ENCODE results near the gene PIK3CB. TPM values are rescaled to one million over a fixed set of nuclear protein-coding genes. Genes with fewer than 3 reads are reported as not detected.

PIK3CB gene
- total RNA-seq, 1 experiment from 2014 or later = 8.3 TPM

GRCh38 chr3:138771585-138771984, 63.1 kb downstream of the PIK3CB start:
- Histone ChIP-seq H2AFZ (ENCODE audit: low read length) (no peak overlapping the region), H3K27ac (ENCODE audit: low read length) (no peak overlapping the region), H3K79me2 (ENCODE audit: low read length) (peaks cover 19% of the 10 kb centered on the region), H3K4me3 (ENCODE audit: low read length) (no peak overlapping the region), H3F3A (ENCODE audit: low read length, unreplicated experiment) (peaks cover 4% of the 10 kb centered on the region), H3K36me3 (ENCODE audit: low read depth, low read length) (peaks cover 23% of the 10 kb centered on the region), H4K20me1 (ENCODE audit: low read length) (no peaks in the 10 kb centered on the region), H3K4me1 (ENCODE audit: insufficient read depth, low read length) (peaks cover 39% of the 10 kb centered on the region), H3K9ac (ENCODE audit: low read length) (no peak overlapping the region), H3K9me2 (replicated peaks; ENCODE audit: low read length) (no peaks in the 10 kb centered on the region), H3K27me3 (ENCODE audit: low read length) (no peaks in the 10 kb centered on the region), H3K9me3 (ENCODE audit: low read length) (no peaks in the 10 kb centered on the region), H3K4me2 (ENCODE audit: low read length) (no peak overlapping the region)
- BruUV-seq (replicated peaks) = no TSS peak
- intact Hi-C loops (cut with micrococcal nuclease) = no loop called here
- DNase-seq (no peak), ATAC-seq (no peak)
- CTCF ChIA-PET = no interaction called here
- POLR2A ChIA-PET (ENCODE audit: unreplicated experiment) = interaction anchor here (0.6 kb wide), 1 partner anchor 302 kb away, joined by 3 read pairs; no protein-coding TSS in a partner anchor
- no peak for TF ChIP-seq EZH2phosphoT487 (IDR thresholded peaks at IDR 0.05; ENCODE audit: borderline replicate concordance, low read length)
- TF ChIP-seq EZH2 (IDR thresholded peaks at IDR 0.05; ENCODE audit: low read length, unreplicated experiment) = no peak
- TF ChIP-seq CTCF (conservative IDR thresholded peaks at IDR 0.05; ENCODE audit: low read depth, low read length) = no peak

- peak overlapping the region; percentile 23; the same call in 1 of the 2 replicates for H3K4me2 ChIP-seq (ENCODE audit: low read length)
- TF ChIP-seq EZH2 (IDR thresholded peaks at IDR 0.05; ENCODE audit: low read length, unreplicated experiment) (no peak), CTCF (conservative IDR thresholded peaks at IDR 0.05; ENCODE audit: low read depth, low read length) (no peak)
- peaks cover 23% of the 10 kb centered on the region for H3K36me3 ChIP-seq (ENCODE audit: low read depth, low read length)
- peaks cover 19% of the 10 kb centered on the region for H3K79me2 ChIP-seq (ENCODE audit: low read length)
- DNase-seq (peak; percentile 32), ATAC-seq (peak; percentile 28; the same call in 1 of the 2 replicates)
- H2AFZ ChIP-seq (ENCODE audit: low read length) = no peak overlapping the region
- no peaks in the 10 kb centered on the region for H4K20me1 ChIP-seq (ENCODE audit: low read length)
- no TSS peak for BruUV-seq (replicated peaks)
- H3K9ac ChIP-seq (ENCODE audit: low read length) = no peak overlapping the region
- ChIA-PET POLR2A (ENCODE audit: unreplicated experiment) (interaction anchor here (0.7 kb wide), 1 partner anchor 112 kb away, joined by 9 read pairs; no protein-coding TSS in a partner anchor), CTCF (no interaction called here)
- no peaks in the 10 kb centered on the region for H3F3A ChIP-seq (ENCODE audit: low read length, unreplicated experiment)
- peak overlapping the region; percentile 72 for H3K27ac ChIP-seq (ENCODE audit: low read length)
- no peaks in the 10 kb centered on the region for H3K9me2 ChIP-seq (replicated peaks; ENCODE audit: low read length)
- intact Hi-C loops (cut with micrococcal nuclease) = no loop called here
- no peaks in the 10 kb centered on the region for H3K9me3 ChIP-seq (ENCODE audit: low read length)
- H3K27me3 ChIP-seq (ENCODE audit: low read length) = no peaks in the 10 kb centered on the region
- peaks cover 33% of the 10 kb centered on the region for H3K4me1 ChIP-seq (ENCODE audit: insufficient read depth, low read length)
- H3K4me3 ChIP-seq (ENCODE audit: low read length) = no peak overlapping the region
Measured at GRCh38 chr3:138769616-138770015, 65.1 kb downstream of the PIK3CB start.

GRCh38 chr3:138768946-138769345, 65.8 kb downstream of the PIK3CB start:
- Histone ChIP-seq H3K27ac (ENCODE audit: low read length) (peak overlapping the region; percentile 72), H3K4me3 (ENCODE audit: low read length) (no peak overlapping the region), H3K9me3 (ENCODE audit: low read length) (no peaks in the 10 kb centered on the region), H3K4me1 (ENCODE audit: insufficient read depth, low read length) (peaks cover 31% of the 10 kb centered on the region), H3K4me2 (ENCODE audit: low read length) (0 out of 2 replicates have a peak overlapping the region, but pooled peaks have one; percentile 23), H3K9me2 (replicated peaks; ENCODE audit: low read length) (no peaks in the 10 kb centered on the region), H3K36me3 (ENCODE audit: low read depth, low read length) (peaks cover 23% of the 10 kb centered on the region), H3K9ac (ENCODE audit: low read length) (no peak overlapping the region), H3F3A (ENCODE audit: low read length, unreplicated experiment) (no peaks in the 10 kb centered on the region), H3K27me3 (ENCODE audit: low read length) (no peaks in the 10 kb centered on the region), H4K20me1 (ENCODE audit: low read length) (no peaks in the 10 kb centered on the region), H3K79me2 (ENCODE audit: low read length) (peaks cover 15% of the 10 kb centered on the region), H2AFZ (ENCODE audit: low read length) (no peak overlapping the region)
- DNase-seq (no peak), ATAC-seq (no peak)
- CTCF ChIA-PET = no interaction called here
- no TSS peak for BruUV-seq (replicated peaks)
- TF ChIP-seq EZH2 (IDR thresholded peaks at IDR 0.05; ENCODE audit: low read length, unreplicated experiment) = no peak
- no peak for TF ChIP-seq CTCF (conservative IDR thresholded peaks at IDR 0.05; ENCODE audit: low read depth, low read length)
- TF ChIP-seq EZH2phosphoT487 (IDR thresholded peaks at IDR 0.05; ENCODE audit: borderline replicate concordance, low read length) = no peak
- POLR2A ChIA-PET (ENCODE audit: unreplicated experiment) = no interaction called here
- intact Hi-C loops (cut with micrococcal nuclease) = no loop called here

Measured in PC-3 (cell line).